ENCODE data around the gene REM2. TPM values are rescaled to one million over a fixed set of nuclear protein-coding genes. Genes with fewer than 3 reads are reported as not detected.

REM2 gene
- polyA plus RNA-seq, 1 donor (not counting 4 experiments of a cell fraction or from before 2014, with no cell fraction given): 0.05 TPM

GRCh38 chr14:22841769-22842168 lies 41.3 kb upstream of the REM2 start:
- no peaks in the 10 kb centered on the region for H4K20me1 ChIP-seq (ENCODE audit: control insufficient read depth, extremely low read depth, insufficient read depth, low read length)
- no peak overlapping the region for H3K4me2 ChIP-seq (ENCODE audit: control insufficient read depth, extremely low read depth, insufficient read depth, low read depth, low read length)
- dilution Hi-C loops (cut with MboI; ENCODE audit: extremely low pct_ligation_motif_present, low sequenced_read_pairs): no loop called here
- H3K27ac ChIP-seq (ENCODE audit: control insufficient read depth, insufficient read depth, low read length): no peak overlapping the region
- no peak overlapping the region for H2AFZ ChIP-seq (ENCODE audit: control insufficient read depth, low read length)
- H3K9ac ChIP-seq (ENCODE audit: control insufficient read depth, extremely low read depth, insufficient read depth, low read length): no peak overlapping the region
- no peak overlapping the region for H3K4me3 ChIP-seq (ENCODE audit: control insufficient read depth in 2 of 3, extremely low read depth in 1 of 3, insufficient read depth in 2 of 3, low read depth in 1 of 3, low read length in 3 of 3)
- no peak for DNase-seq (ENCODE audit: low read depth, low spot score)
- no peaks in the 10 kb centered on the region for H3K9me3 ChIP-seq (ENCODE audit: control insufficient read depth, low read depth, low read length)
- H3K9me1 ChIP-seq (ENCODE audit: control insufficient read depth, extremely low read depth, insufficient read depth, low read length): peaks cover 3% of the 10 kb centered on the region
- no peak for FAIRE-seq
- no peak for TF ChIP-seq EZH2 (IDR thresholded peaks at IDR 0.05; ENCODE audit: low read length)
- TF ChIP-seq, protein P1, sequence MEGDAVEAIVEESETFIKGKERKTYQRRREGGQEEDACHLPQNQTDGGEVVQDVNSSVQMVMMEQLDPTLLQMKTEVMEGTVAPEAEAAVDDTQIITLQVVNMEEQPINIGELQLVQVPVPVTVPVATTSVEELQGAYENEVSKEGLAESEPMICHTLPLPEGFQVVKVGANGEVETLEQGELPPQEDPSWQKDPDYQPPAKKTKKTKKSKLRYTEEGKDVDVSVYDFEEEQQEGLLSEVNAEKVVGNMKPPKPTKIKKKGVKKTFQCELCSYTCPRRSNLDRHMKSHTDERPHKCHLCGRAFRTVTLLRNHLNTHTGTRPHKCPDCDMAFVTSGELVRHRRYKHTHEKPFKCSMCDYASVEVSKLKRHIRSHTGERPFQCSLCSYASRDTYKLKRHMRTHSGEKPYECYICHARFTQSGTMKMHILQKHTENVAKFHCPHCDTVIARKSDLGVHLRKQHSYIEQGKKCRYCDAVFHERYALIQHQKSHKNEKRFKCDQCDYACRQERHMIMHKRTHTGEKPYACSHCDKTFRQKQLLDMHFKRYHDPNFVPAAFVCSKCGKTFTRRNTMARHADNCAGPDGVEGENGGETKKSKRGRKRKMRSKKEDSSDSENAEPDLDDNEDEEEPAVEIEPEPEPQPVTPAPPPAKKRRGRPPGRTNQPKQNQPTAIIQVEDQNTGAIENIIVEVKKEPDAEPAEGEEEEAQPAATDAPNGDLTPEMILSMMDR (optimal IDR thresholded peaks at IDR 0.05 in 1 of 3, IDR thresholded peaks at IDR 0.05 in 1 of 3, conservative IDR thresholded peaks at IDR 0.05 in 1 of 3; ENCODE audit: extremely low read depth in 1 of 3, insufficient read depth in 2 of 3, low read length in 3 of 3): no peak
- H3K36me3 ChIP-seq (ENCODE audit: control insufficient read depth in 2 of 2, extremely low read depth in 1 of 2, insufficient read depth in 2 of 2, low read length in 2 of 2): peaks cover 45 to 71% of the 10 kb centered on the region in 2 experiments
- peaks cover 34% of the 10 kb centered on the region for H3K4me1 ChIP-seq (ENCODE audit: control insufficient read depth, extremely low read depth, insufficient read depth, low read length)
- H3K79me2 ChIP-seq (ENCODE audit: control insufficient read depth, insufficient read depth, low read length): peaks cover 78% of the 10 kb centered on the region
- no peaks in the 10 kb centered on the region for H3K27me3 ChIP-seq (ENCODE audit: control insufficient read depth, extremely low read depth, insufficient read depth, low read length)

- FAIRE-seq (no peak), DNase-seq (ENCODE audit: low read depth, low spot score) (no peak)
- Histone ChIP-seq H3K4me1 (ENCODE audit: control insufficient read depth, extremely low read depth, insufficient read depth, low read length) (peaks cover 38% of the 10 kb centered on the region), H3K4me3 (ENCODE audit: control insufficient read depth in 2 of 3, extremely low read depth in 1 of 3, insufficient read depth in 2 of 3, low read depth in 1 of 3, low read length in 3 of 3) (no peak overlapping the region), H3K9me1 (ENCODE audit: control insufficient read depth, extremely low read depth, insufficient read depth, low read length) (peaks cover 3% of the 10 kb centered on the region), H3K79me2 (ENCODE audit: control insufficient read depth, insufficient read depth, low read length) (peaks cover 71% of the 10 kb centered on the region), H3K9me3 (ENCODE audit: control insufficient read depth, low read depth, low read length) (no peaks in the 10 kb centered on the region), H4K20me1 (ENCODE audit: control insufficient read depth, extremely low read depth, insufficient read depth, low read length) (no peaks in the 10 kb centered on the region), H3K4me2 (ENCODE audit: control insufficient read depth, extremely low read depth, insufficient read depth, low read depth, low read length) (no peak overlapping the region), H3K27me3 (ENCODE audit: control insufficient read depth, extremely low read depth, insufficient read depth, low read length) (no peaks in the 10 kb centered on the region), H3K36me3 (ENCODE audit: control insufficient read depth in 2 of 2, extremely low read depth in 1 of 2, insufficient read depth in 2 of 2, low read length in 2 of 2) (peaks cover 48 to 74% of the 10 kb centered on the region in 2 experiments), H3K9ac (ENCODE audit: control insufficient read depth, extremely low read depth, insufficient read depth, low read length) (no peak overlapping the region), H2AFZ (ENCODE audit: control insufficient read depth, low read length) (no peak overlapping the region), H3K27ac (ENCODE audit: control insufficient read depth, insufficient read depth, low read length) (no peak overlapping the region)
- dilution Hi-C loops (cut with MboI; ENCODE audit: extremely low pct_ligation_motif_present, low sequenced_read_pairs): no loop called here
- no peak for TF ChIP-seq EZH2 (IDR thresholded peaks at IDR 0.05; ENCODE audit: low read length)
- TF ChIP-seq, protein P1 (optimal IDR thresholded peaks at IDR 0.05 in 1 of 3, IDR thresholded peaks at IDR 0.05 in 1 of 3, conservative IDR thresholded peaks at IDR 0.05 in 1 of 3; ENCODE audit: extremely low read depth in 1 of 3, insufficient read depth in 2 of 3, low read length in 3 of 3): no peak
Observed at GRCh38 chr14:22842211-22843122, 40.6 kb upstream of the REM2 start.
